Measurements from ENCODE around the gene STK4.
"Not testable (repeated sequence)": the region's sequence is repeated elsewhere in the genome, so short reads cannot be mapped to it uniquely, and the experiment has no call there.

STK4 gene

DNA sequence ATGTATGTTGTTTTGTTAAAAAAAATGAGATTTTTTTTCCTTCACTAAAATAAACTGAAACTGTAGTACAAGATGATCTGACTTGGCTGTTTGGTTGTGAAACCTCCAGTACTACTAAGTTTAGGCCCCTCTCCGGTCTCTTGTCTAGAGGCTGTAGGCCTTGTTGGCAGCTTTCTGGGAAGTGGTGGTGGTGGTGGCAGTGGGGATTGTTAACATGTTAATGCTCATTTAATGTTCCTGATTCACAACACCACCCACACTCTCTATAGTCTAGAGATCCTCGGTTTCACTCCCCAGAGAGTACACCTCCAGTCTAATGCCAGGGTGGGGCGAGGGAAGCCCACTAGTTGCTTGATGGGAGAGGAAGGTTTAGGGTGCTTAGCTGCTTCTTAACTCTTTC, 24.1 kb downstream of the STK4 start:
- DNase-seq = no peak

GRCh38 chr20:44990957-44991356, 24.6 kb downstream of the STK4 start:
- no peak for DNase-seq

DNA sequence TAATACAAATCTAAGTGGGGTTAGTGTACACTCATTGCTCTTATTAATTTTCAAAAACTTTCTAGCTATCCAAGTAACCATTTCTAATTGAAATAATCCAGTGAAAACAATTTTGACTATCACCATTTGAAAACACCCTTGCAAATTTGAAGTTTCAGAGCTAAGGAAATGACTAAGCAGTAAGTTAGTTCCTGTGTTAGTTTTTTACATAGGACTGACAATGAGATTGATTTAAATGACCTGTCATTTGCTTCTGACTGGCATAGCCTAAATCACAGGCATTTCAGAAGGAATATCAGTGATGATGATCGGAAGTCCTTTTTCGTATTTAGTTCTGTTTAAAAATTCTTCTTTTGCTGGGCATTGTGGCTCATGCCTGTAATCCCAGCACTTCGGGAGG, 27.0 kb downstream of the STK4 start:
- DNase-seq = no peak

- no peak for DNase-seq
Observed at GRCh38 chr20:44997171-44997570, 30.9 kb downstream of the STK4 start.

DNA sequence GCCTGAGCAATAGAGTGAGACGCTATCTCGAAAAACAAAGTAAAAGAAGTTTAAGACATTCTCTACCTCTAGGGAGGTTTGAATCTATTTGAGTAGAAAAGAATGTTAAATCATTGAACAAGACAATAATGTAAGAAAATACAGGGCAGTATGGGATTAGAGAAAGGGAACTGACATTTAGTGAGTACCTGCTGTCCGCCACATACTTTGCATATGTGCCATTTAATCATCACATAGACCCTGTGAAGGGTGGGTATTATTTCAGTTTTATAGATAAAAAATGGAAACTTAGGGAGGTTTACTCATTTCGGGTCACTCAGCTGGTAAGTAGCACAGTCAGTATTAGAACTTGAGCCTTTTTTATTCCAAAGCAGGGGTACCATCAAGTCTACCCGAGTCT, 31.4 kb downstream of the STK4 start:
- no peak for DNase-seq

- DNase-seq = no peak
Observed at GRCh38 chr20:45008521-45009049, 42.3 kb downstream of the STK4 start.

DNA sequence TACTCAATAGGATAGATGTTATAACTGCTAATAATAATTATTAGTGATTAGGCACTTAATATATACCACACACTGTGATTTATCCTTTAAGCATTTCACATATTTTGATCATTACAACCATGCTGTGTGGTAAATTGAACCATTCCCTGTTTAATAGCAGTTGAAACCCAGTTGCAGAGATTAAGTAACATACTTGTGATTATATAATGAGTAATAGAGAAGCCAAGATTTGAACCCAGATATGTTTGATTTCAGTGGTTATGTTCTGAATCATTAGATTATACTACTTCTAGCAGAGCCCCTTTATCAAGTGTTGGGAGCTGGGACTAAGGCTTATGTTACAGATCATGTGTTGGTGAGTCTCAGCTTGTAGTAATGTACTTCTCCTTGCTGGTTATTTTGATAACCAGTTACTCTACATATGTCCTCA, 44.1 kb downstream of the STK4 start:
- no peak for DNase-seq

- no peak for DNase-seq
Observed at GRCh38 chr20:45011108-45011526, 44.8 kb downstream of the STK4 start.

DNA sequence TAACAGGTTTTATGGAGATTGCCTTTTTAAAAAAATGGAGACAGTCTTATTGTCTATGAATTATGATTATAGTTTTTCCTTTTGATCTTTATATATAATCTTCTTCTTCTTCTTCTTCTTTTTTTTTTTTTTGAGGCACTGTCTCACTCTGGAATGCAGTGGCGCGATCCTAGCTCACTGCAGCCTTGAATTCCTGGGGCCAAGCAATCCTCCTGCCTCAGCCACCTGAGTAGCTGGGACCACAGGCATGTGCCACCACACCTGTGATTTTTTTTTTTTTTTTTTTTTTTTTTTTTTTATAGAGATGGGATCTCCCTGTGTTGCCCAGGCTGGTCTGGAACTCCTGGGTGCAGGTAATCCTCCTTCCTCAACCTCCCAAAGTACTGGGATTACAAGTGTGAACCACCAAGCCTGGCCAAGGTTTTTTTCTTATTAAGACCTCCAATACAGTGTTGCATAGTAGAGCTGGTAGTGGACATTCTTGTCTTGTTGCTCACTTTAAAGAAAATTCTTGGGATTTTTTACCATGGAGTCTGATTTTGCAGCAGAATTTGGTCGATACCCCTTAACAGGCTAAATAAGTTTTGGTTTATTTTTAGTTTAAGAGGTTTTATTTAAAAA, 46.5 kb downstream of the STK4 start:
- no peak for DNase-seq

- DNase-seq = not testable (repeated sequence)
Observed at GRCh38 chr20:45014131-45014530, 47.8 kb downstream of the STK4 start.

DNA sequence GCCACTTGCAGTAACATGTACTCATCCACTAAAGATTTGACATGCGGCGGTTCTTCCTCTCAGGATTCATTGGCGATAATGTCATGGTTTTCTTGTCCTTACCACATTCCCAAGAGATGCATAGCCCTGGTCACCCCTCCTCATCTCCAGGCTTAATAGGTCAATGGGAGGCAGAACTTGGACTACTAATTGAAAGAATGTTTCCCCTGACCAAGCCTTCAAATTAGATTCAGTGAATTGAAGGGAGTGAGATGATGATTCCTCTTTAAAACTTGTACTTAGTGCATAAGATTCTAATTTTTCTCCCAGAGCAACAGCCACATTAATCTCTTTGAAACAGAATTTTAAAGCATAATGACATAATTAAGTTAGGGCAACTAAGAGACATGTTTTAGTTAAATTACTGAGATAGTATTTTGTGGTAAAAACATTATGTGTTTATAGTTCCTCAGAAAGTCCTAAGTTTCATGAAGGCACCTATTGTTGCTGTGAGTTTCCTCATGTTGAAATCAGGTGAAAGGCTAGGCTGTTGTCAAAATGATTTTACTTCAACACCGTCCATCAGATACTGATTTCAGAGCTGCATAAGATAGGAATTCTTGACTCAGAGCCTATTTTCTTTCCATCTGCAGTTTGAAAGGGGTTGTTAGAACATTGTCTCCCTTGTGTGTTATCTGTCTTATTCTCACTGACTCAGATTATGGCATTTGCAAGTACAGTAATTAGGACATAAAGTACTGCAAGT, 48.5 kb downstream of the STK4 start:
- no peak for DNase-seq

DNA sequence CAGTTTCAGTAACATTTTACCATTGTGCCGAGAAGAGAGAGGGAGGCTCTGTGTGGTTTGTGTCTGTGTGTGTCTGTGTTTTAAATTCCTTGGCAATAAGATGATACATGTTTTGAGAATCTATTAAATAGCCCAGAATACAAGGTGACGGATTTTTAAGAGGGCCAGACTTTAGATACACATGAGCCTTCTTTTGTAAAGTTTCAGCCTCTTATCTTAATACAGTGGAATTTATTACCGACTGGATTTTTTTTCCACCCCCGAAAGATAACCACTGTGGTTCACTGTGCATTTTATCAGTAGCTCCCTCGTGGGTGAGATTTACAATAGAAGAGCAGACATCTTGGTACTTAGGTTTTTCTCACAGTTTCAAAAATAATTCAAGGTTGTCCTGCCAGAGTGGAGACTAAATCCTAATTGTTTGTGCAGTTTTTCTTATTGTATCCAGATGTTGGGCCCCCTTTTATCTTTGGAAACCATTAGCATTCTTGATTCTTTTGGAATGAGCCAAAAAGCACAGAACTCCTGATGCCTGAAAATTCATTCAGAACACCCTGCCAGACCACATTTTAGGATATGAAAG, 49.9 kb downstream of the STK4 start:
- no peak for DNase-seq

GRCh38 chr20:45017281-45017680, 51.0 kb downstream of the STK4 start:
- no peak for DNase-seq

DNA sequence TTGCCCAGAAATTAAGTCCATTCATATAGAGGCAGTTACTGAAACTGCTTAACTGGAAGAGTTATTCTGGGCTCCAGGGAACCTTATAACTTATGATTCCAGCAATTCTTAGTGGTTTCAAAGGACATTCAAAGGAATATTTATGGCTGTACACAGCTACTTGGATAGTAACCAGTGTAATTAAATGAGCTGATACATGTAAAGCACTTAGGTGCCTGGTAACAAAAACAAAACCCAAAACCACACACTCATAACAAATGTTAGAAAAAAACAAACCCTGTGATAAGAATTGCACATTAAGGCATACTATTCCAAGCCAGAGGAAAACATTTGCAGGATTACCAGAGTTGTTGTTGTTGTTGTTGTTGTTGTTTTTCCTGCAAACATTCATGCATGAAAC, 51.5 kb downstream of the STK4 start:
- DNase-seq = no peak

DNA sequence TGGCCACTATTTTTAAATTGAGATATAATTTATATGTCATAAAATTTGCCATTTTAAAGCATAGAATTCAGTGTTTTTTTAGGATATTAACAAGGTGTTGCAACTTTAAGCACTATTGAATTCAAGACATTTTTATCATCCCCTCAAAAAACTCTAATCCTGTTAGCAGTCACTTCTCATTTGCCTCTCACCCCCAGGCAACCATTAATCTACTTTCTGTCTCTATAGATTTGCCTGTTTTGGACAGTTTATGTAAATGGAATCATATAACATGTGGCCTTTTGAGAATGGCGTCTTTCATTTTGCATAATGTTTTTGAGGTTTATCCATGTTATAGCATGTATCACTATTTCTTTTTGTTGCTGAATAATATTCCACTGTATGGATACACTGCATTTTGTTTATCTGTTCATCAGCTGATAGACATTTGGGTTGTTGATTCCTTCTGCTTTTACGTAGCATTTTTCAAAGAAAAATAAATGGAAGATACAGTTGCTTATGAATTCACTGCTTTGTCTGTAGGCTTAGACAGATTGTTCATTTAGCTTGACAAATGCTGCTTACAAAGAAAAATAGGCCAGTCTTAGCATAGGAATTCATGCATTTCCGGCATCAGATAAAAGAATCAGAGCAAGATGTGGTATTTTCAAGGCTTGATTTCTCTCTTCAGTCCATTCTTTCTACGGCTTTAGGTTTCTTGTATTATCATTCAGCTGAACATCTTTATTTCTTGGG, 52.9 kb downstream of the STK4 start:
- no peak for DNase-seq

- DNase-seq = no peak
Observed at GRCh38 chr20:45019762-45020123, 53.4 kb downstream of the STK4 start.

GRCh38 chr20:45020236-45020886, 54.0 kb downstream of the STK4 start:
- DNase-seq = peak; percentile 11

DNA sequence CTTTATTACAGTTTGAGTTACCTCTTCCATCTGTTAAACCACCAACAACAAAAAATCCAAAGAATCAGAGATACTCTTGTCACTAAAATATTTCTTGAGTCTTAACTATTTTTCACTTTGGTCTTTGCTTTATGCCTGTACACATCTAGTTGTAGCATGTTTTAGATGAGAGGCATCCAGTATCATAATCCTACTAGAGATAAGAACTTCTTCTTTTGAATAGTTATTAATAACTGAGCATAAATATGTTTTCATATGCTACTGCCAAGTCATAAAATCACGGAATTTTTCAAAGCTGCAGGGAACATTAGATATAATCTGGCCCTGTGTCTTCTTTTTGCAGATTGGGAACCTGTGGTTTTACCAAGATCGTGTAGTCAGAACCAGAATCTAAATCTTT, 55.3 kb downstream of the STK4 start:
- DNase-seq = no peak

GRCh38 chr20:45023140-45023539, 56.8 kb downstream of the STK4 start:
- DNase-seq = not testable (repeated sequence)

- DNase-seq = no peak
Observed at GRCh38 chr20:45028424-45029136, 62.3 kb downstream of the STK4 start.

GRCh38 chr20:45029884-45030283, 63.6 kb downstream of the STK4 start:
- no peak for DNase-seq

- DNase-seq = no peak
Observed at GRCh38 chr20:45032276-45032675, 66.0 kb downstream of the STK4 start.

All from NCI-H510A (cell line).